Measurements from ENCODE around the gene CAND1.

Gene CAND1

DNA sequence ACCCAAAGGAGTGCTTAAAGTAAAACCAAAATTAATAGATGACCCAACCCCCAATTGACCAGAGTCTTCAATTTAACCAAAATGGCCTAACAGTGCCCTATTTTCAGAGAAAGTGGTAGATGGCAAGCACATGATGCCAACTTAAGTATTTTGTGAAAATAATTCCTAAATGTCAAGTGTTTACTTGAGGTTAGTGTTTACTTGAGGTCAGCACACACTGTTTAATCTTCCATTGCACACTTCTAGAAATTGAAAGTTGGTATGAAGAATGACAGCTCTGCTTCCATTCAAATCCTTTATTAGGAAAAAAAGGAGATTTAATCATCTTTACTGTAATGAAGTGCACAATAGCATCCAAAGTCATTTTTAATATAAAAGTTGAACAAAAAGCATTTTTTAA, 25.9 kb upstream of the CAND1 start:
- TF ChIP-seq, protein P1, sequence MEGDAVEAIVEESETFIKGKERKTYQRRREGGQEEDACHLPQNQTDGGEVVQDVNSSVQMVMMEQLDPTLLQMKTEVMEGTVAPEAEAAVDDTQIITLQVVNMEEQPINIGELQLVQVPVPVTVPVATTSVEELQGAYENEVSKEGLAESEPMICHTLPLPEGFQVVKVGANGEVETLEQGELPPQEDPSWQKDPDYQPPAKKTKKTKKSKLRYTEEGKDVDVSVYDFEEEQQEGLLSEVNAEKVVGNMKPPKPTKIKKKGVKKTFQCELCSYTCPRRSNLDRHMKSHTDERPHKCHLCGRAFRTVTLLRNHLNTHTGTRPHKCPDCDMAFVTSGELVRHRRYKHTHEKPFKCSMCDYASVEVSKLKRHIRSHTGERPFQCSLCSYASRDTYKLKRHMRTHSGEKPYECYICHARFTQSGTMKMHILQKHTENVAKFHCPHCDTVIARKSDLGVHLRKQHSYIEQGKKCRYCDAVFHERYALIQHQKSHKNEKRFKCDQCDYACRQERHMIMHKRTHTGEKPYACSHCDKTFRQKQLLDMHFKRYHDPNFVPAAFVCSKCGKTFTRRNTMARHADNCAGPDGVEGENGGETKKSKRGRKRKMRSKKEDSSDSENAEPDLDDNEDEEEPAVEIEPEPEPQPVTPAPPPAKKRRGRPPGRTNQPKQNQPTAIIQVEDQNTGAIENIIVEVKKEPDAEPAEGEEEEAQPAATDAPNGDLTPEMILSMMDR (conservative IDR thresholded peaks at IDR 0.05): no peak
- H3K27ac ChIP-seq: no peak overlapping the region

- TF ChIP-seq, protein P1 (conservative IDR thresholded peaks at IDR 0.05): no peak
- no peak overlapping the region for H3K27ac ChIP-seq
Observed at GRCh38 chr12:67245571-67245970, 23.6 kb upstream of the CAND1 start.

DNA sequence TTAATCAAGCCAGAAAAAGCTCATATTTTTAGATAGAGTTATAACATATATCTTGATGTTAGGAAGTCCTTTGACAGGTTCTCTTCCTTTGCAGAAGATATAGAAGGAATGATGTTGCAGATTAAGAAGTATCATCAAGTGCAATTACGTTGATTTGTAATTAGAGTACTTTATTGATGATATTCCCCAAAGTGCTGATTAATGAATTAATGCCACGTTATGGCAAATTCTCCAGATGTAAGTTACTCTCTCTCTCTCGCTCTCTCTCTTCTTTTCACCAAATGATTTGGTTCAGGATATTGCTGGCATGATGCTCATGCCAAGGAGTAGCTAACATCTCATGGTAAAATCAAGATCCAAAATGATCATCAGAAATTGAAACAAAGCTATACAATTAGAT, 18.1 kb upstream of the CAND1 start:
- no peak overlapping the region for H3K27ac ChIP-seq

DNA sequence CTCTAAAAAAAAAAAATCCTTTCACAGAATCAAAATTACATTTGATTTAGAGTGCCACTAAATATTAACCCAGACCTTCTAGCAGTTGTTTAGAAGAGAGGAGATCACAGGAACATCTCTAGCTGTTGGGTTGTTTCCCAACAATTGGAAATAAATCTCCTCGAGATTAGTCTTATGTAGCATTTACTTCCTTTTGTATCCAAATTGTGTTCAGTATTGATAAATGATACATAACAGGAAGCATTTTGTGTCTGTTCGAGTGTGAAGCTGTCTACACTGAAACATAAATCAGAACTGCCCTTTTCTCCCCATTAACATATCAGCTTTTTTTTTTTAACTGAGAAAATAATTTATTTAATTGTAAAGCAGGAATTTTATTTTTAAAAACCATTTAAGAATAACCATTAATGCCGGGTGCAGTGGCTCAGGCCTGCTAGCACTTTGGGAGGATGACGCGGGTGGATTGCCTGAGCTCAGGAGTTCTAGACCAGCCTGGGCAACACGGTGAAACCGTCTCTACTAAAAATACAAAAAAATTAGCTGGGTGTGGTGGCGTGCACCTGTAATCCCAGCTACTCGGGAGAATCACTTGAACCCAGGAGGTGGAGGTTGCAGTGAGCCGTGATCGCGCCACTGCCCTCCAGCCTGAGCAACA, 14.7 kb upstream of the CAND1 start:
- no peak overlapping the region for H3K27ac ChIP-seq
- TF ChIP-seq, protein P1 (conservative IDR thresholded peaks at IDR 0.05): no peak

More for the DNA sequence above, 18.1 kb upstream of the CAND1 start:
- TF ChIP-seq, protein P1 (conservative IDR thresholded peaks at IDR 0.05): no peak

DNA sequence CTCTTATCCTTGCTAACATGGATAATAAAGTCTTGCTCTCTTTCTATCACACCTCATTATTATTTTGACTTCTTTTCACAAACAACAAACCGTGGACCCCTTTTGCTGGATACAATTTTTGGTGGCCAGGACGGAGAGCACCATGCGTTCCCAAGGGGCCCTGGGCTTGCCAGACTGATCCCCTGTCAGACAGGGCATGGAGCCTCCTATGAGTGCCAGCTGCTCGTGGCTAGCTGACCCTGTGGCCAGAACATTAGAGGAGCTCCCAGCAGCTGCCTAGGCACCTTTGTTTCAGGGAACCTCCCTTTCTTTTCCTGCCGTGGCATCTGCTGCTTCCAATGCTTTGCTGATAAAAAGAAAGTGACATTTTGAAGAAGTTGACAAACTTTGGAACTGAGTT, 12.5 kb upstream of the CAND1 start:
- no peak overlapping the region for H3K27ac ChIP-seq
- TF ChIP-seq, protein P1 (conservative IDR thresholded peaks at IDR 0.05): no peak

GRCh38 chr12:67263471-67263870, 5.7 kb upstream of the CAND1 start:
- no peak overlapping the region for H3K27ac ChIP-seq
- TF ChIP-seq, protein P1 (conservative IDR thresholded peaks at IDR 0.05): no peak

- TF ChIP-seq, protein P1 (conservative IDR thresholded peaks at IDR 0.05): no peak
- H3K27ac ChIP-seq: peak overlapping the region; percentile 97
Observed at GRCh38 chr12:67268335-67268895, 743 bp upstream of the CAND1 start.

Measured in VCaP (cell line).